Measurements from ENCODE around the gene ALKBH5. TPM values are rescaled to one million over a fixed set of nuclear protein-coding genes. Genes with fewer than 3 reads are reported as not detected.

ALKBH5 gene
- total and polyA plus RNA-seq, 10 of the 15 experiments (the other 5 are each of a cell fraction or from before 2014, with no cell fraction given): 13.7 to 99.9 (median 52.4) TPM

GRCh38 chr17:18176176-18176575 lies 7.5 kb upstream of the ALKBH5 start (continued):
- TF ChIP-seq WRNIP1 (IDR thresholded peaks at IDR 0.05; ENCODE audit: borderline replicate concordance, low read depth, low read length) (no peak), CHD1 (IDR thresholded peaks at IDR 0.05; ENCODE audit: low read depth, low read length) (no peak), BHLHE40 (IDR thresholded peaks at IDR 0.05; ENCODE audit: borderline replicate concordance in 1 of 2, low read depth in 2 of 2, low read length in 1 of 2) (peak in 1 of 2 experiments; percentile 36; a peak in 1 of 4 replicates)

GRCh38 chr17:18177133-18177532 lies 6.5 kb upstream of the ALKBH5 start:
- no peaks in the 10 kb centered on the region for H4K20me1 ChIP-seq (ENCODE audit: control insufficient read depth, insufficient read depth)
- no TSS peak for BruUV-seq (replicated peaks)
- in situ Hi-C loops (cut with MboI) (no loop called here), intact Hi-C loops (cut with micrococcal nuclease; ENCODE audit: unreplicated experiment) (no loop called here)
- H3K27me3 ChIP-seq (replicated peaks in 1 of 2; ENCODE audit: control insufficient read depth in 2 of 2, insufficient read depth in 2 of 2, low read length in 1 of 2): no peaks in the 10 kb centered on the region
- no peak for DNase-seq (ENCODE audit: low read depth, low spot score)
- CTCF ChIA-PET: no interaction called here
- SMC1A ChIA-PET (ENCODE audit: uncharacterized antibody, unreplicated experiment): interaction anchor here (1.1 kb wide), 1 partner anchor 25 kb away, joined by 3 read pairs; no protein-coding TSS in a partner anchor
- no peak overlapping the region for H3K4me3 ChIP-seq
- peaks cover under 1% of the 10 kb centered on the region; the same call in 1 of the 2 replicates for H3K79me2 ChIP-seq (ENCODE audit: control insufficient read depth, insufficient read depth, low read length)
- no peak for FAIRE-seq
- no peaks in the 10 kb centered on the region for H3K9me3 ChIP-seq (replicated peaks; ENCODE audit: control insufficient read depth, insufficient read depth, low read length)
- H3K9ac ChIP-seq (ENCODE audit: control insufficient read depth, insufficient read depth, low read length): no peak overlapping the region
- H3K4me1 ChIP-seq (ENCODE audit: control insufficient read depth, insufficient read depth, low read length): peaks cover 12% of the 10 kb centered on the region
- no peak for ATAC-seq
- H3K4me2 ChIP-seq (ENCODE audit: control insufficient read depth, insufficient read depth): no peak overlapping the region
- RAD21 ChIA-PET (ENCODE audit: unreplicated experiment): no interaction called here
- H3K27ac ChIP-seq (ENCODE audit: control insufficient read depth, insufficient read depth): no peak overlapping the region
- no peak overlapping the region for H2AFZ ChIP-seq (ENCODE audit: control insufficient read depth, low read depth, low read length)
- POLR2A ChIA-PET: no interaction called here
- H3K36me3 ChIP-seq (ENCODE audit: control insufficient read depth in 2 of 2, insufficient read depth in 2 of 2, low read length in 1 of 2): no peaks in the 10 kb centered on the region
- TF ChIP-seq MXI1 (IDR thresholded peaks at IDR 0.05; ENCODE audit: low read depth, low read length): no peak
- TF ChIP-seq E2F8 (IDR thresholded peaks at IDR 0.05; ENCODE audit: low read depth, partially characterized antibody): no peak
- no peak for TF ChIP-seq ATF3 (IDR thresholded peaks at IDR 0.05; ENCODE audit: borderline replicate concordance, extremely low read depth, low read depth, low read length)
- no peak for TF ChIP-seq MTA2 (IDR thresholded peaks at IDR 0.05; ENCODE audit: low read depth)
- TF ChIP-seq, protein P1, sequence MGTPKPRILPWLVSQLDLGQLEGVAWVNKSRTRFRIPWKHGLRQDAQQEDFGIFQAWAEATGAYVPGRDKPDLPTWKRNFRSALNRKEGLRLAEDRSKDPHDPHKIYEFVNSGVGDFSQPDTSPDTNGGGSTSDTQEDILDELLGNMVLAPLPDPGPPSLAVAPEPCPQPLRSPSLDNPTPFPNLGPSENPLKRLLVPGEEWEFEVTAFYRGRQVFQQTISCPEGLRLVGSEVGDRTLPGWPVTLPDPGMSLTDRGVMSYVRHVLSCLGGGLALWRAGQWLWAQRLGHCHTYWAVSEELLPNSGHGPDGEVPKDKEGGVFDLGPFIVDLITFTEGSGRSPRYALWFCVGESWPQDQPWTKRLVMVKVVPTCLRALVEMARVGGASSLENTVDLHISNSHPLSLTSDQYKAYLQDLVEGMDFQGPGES (IDR thresholded peaks at IDR 0.05): no peak
- TF ChIP-seq SPI1 (IDR thresholded peaks at IDR 0.05; ENCODE audit: borderline replicate concordance, insufficient read depth, low read depth, low read length): no peak
- TF ChIP-seq, protein P2, sequence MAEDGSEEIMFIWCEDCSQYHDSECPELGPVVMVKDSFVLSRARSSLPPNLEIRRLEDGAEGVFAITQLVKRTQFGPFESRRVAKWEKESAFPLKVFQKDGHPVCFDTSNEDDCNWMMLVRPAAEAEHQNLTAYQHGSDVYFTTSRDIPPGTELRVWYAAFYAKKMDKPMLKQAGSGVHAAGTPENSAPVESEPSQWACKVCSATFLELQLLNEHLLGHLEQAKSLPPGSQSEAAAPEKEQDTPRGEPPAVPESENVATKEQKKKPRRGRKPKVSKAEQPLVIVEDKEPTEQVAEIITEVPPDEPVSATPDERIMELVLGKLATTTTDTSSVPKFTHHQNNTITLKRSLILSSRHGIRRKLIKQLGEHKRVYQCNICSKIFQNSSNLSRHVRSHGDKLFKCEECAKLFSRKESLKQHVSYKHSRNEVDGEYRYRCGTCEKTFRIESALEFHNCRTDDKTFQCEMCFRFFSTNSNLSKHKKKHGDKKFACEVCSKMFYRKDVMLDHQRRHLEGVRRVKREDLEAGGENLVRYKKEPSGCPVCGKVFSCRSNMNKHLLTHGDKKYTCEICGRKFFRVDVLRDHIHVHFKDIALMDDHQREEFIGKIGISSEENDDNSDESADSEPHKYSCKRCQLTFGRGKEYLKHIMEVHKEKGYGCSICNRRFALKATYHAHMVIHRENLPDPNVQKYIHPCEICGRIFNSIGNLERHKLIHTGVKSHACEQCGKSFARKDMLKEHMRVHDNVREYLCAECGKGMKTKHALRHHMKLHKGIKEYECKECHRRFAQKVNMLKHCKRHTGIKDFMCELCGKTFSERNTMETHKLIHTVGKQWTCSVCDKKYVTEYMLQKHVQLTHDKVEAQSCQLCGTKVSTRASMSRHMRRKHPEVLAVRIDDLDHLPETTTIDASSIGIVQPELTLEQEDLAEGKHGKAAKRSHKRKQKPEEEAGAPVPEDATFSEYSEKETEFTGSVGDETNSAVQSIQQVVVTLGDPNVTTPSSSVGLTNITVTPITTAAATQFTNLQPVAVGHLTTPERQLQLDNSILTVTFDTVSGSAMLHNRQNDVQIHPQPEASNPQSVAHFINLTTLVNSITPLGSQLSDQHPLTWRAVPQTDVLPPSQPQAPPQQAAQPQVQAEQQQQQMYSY (CRISPR knock-in tag; IDR thresholded peaks at IDR 0.05): no peak
- no peak for TF ChIP-seq PAX8 (IDR thresholded peaks at IDR 0.05)
- TF ChIP-seq CHD4 (IDR thresholded peaks at IDR 0.05): no peak
- no peak for TF ChIP-seq ZNF622 (IDR thresholded peaks at IDR 0.05)
- TF ChIP-seq RELA (IDR thresholded peaks at IDR 0.05; ENCODE audit: borderline replicate concordance, partially characterized antibody): no peak
- TF ChIP-seq FOS (IDR thresholded peaks at IDR 0.05; ENCODE audit: borderline replicate concordance, extremely low read depth, insufficient read length): no peak
- TF ChIP-seq MEF2A (IDR thresholded peaks at IDR 0.05; ENCODE audit: insufficient read depth, low read depth, low read length): no peak

Measured in GM12878 (cell line).